ENCODE measurements around the gene INPP5D. TPM values are rescaled to one million over a fixed set of nuclear protein-coding genes. Genes with fewer than 3 reads are reported as not detected.

Gene INPP5D
- total RNA-seq, 3 donors from 2014 or later: 8.2 to 14.4 (median 9.1) TPM

DNA sequence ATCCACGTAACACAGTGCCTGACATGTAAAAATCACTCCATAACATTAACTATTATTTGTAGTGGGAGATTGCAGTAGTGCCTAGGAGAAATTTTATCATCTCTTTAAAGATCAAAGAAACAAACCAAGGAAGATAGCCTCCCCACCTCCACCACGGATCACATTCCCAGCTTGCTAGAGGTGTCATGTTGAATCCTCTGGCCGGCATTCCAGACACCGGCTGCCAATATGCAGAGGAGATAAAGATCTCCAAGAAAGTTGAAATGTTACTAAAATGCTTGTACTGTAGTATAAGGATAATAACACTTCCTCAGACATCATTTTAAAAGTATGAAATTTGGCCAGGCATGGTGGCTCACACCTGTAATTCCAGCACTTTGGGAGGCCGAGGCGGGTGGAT, 185.3 kb downstream of the INPP5D start:
- H3K4me3 ChIP-seq: no peak overlapping the region
- DNase-seq (no peak), ATAC-seq (no peak)
- intact Hi-C loops (cut with DNase I, micrococcal nuclease): no loop called here
- TF ChIP-seq, protein P1, sequence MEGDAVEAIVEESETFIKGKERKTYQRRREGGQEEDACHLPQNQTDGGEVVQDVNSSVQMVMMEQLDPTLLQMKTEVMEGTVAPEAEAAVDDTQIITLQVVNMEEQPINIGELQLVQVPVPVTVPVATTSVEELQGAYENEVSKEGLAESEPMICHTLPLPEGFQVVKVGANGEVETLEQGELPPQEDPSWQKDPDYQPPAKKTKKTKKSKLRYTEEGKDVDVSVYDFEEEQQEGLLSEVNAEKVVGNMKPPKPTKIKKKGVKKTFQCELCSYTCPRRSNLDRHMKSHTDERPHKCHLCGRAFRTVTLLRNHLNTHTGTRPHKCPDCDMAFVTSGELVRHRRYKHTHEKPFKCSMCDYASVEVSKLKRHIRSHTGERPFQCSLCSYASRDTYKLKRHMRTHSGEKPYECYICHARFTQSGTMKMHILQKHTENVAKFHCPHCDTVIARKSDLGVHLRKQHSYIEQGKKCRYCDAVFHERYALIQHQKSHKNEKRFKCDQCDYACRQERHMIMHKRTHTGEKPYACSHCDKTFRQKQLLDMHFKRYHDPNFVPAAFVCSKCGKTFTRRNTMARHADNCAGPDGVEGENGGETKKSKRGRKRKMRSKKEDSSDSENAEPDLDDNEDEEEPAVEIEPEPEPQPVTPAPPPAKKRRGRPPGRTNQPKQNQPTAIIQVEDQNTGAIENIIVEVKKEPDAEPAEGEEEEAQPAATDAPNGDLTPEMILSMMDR (IDR thresholded peaks at IDR 0.05): no peak
- H3K36me3 ChIP-seq (ENCODE audit: low read depth): no peaks in the 10 kb centered on the region
- no peaks in the 10 kb centered on the region for H3K9me3 ChIP-seq
- H3K4me1 ChIP-seq (ENCODE audit: low read depth): peaks cover 6% of the 10 kb centered on the region

DNA sequence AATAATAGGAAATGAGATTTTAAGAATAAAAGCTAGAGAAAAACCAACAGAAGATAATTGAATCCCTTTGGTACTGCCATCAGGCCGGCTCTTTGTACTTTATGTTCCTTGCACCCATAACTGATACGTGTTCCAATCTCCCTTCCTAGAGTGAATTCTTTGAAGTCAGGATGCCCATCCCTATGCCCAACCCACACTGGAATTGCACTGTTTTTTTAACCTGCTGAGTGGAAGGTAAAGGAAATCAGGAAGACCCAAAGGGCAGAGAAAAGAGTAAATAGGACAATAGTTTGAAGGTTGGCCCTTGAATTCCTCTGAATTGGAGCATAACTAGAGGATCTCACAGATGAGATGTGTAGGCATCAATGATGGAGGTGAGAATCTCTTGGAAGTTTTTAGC, 187.0 kb downstream of the INPP5D start:
- peak; percentile 18 for ATAC-seq
- intact Hi-C loops (cut with DNase I, micrococcal nuclease): no loop called here
- DNase-seq: peak in 1 of 3 donors; percentile 33
- TF ChIP-seq, protein P1 (IDR thresholded peaks at IDR 0.05): no peak
- no peaks in the 10 kb centered on the region for H3K36me3 ChIP-seq (ENCODE audit: low read depth)
- H3K9me3 ChIP-seq: no peaks in the 10 kb centered on the region
- no peaks in the 10 kb centered on the region for H3K4me1 ChIP-seq (ENCODE audit: low read depth)
- H3K4me3 ChIP-seq: no peak overlapping the region

DNA sequence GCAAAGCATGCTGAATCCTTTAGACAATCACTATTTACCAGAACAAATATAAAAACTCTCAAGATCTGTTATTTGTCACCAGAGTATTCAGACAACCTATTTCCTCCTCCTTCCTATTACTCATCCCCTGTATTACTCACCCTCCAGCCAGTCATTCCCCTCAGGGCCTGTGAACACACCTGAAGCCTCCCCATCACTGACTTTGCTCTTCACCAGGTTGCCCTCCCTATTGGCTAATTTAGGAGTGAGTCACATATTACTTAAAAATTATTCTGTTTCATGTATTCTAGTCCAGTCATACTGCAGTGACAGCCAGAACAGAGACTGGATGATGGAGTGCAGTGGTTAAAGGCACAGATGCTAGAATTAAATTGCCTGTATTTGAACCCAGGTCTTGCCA, 187.6 kb downstream of the INPP5D start:
- peak; percentile 56 for ATAC-seq

DNA sequence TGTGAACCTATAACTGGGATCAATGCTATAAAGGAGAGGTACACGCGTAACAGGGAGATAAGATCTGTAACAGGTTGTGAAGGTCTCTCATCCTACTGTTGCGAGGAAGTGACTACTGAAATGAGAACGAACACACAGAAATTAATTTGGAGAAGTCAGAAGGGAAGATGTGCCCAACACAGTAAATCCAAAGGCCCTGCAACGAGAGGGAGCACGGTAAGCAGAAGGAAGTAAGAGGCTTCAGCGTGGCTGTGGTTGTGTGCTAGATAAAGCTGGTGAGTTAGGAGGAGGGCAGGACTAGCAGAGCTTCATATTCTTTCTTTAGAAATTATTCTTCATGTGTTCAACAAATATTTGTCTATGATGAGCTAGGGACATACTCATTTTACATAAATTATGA, 188.9 kb downstream of the INPP5D start:
- no peaks in the 10 kb centered on the region for H3K9me3 ChIP-seq
- H3K4me1 ChIP-seq (ENCODE audit: low read depth): peaks cover 16% of the 10 kb centered on the region
- H3K36me3 ChIP-seq (ENCODE audit: low read depth): no peaks in the 10 kb centered on the region
- DNase-seq (no peak), ATAC-seq (no peak)
- no peak overlapping the region for H3K4me3 ChIP-seq
- intact Hi-C loops (cut with DNase I, micrococcal nuclease): no loop called here
- TF ChIP-seq, protein P1 (IDR thresholded peaks at IDR 0.05): no peak

More for the DNA sequence above, 187.6 kb downstream of the INPP5D start:
- Histone ChIP-seq H3K9me3 (no peaks in the 10 kb centered on the region), H3K4me1 (ENCODE audit: low read depth) (peaks cover 4% of the 10 kb centered on the region), H3K36me3 (ENCODE audit: low read depth) (no peaks in the 10 kb centered on the region), H3K4me3 (no peak overlapping the region)
- intact Hi-C loops (cut with DNase I, micrococcal nuclease): no loop called here
- DNase-seq: no peak
- TF ChIP-seq, protein P1 (IDR thresholded peaks at IDR 0.05): no peak

DNA sequence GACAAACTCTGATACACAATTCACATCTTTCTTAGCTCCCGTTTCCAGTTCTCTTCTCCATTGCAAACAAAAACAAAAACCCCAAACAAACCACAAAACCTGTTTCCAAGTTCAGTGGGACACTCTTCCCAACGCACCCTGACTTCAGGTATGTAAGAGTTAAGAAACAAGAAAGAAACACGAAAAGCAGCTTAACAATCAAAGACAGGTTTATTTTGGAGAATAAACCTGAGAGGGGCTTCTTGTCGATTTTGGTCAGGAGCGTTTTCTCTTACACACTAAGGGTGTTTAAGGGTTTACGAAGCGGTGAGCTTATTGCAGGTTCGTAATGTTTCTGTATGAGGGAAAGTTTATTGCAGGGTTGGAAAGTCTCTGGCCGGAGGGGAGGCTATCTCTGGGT, 190.4 kb downstream of the INPP5D start:
- Histone ChIP-seq H3K36me3 (ENCODE audit: low read depth) (no peaks in the 10 kb centered on the region), H3K4me3 (no peak overlapping the region), H3K4me1 (ENCODE audit: low read depth) (peaks cover 17% of the 10 kb centered on the region), H3K9me3 (no peaks in the 10 kb centered on the region)
- intact Hi-C loops (cut with DNase I, micrococcal nuclease): no loop called here
- DNase-seq (no peak), ATAC-seq (no peak)
- TF ChIP-seq, protein P1 (IDR thresholded peaks at IDR 0.05): no peak

DNA sequence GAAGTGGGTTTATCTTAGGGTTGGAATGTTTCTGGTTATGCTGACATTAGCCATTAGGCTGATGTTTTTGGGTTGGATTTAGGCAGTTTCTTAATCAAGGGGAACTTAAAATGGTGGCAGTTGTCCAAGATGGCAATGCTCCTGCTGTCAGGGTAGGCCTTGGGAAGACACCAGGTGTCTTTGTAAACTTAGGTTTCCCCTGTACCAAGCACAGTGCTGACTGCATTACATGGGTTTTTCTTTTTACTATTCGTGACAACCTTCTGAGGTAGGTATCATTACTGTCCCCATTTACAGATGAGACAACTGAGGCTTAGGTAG, 190.8 kb downstream of the INPP5D start:
- H3K4me3 ChIP-seq: no peak overlapping the region
- TF ChIP-seq, protein P1 (IDR thresholded peaks at IDR 0.05): no peak
- no peaks in the 10 kb centered on the region for H3K9me3 ChIP-seq
- no peaks in the 10 kb centered on the region for H3K36me3 ChIP-seq (ENCODE audit: low read depth)
- H3K4me1 ChIP-seq (ENCODE audit: low read depth): peaks cover 17% of the 10 kb centered on the region
- ATAC-seq (no peak), DNase-seq (no peak)
- intact Hi-C loops (cut with DNase I, micrococcal nuclease): no loop called here
